HG03378 (cell line): Measurements from ENCODE around the gene FGD4.

Experiments
- ATAC-seq: cut with Tn5 transposase; IDR thresholded peaks from one replicate; pipeline ENCODE4 v1.9.1; 2021; ENCODE audit warnings: mild to moderate bottlenecking, moderate library complexity; ENCODE audit not compliant: unreplicated experiment

Gene FGD4

DNA sequence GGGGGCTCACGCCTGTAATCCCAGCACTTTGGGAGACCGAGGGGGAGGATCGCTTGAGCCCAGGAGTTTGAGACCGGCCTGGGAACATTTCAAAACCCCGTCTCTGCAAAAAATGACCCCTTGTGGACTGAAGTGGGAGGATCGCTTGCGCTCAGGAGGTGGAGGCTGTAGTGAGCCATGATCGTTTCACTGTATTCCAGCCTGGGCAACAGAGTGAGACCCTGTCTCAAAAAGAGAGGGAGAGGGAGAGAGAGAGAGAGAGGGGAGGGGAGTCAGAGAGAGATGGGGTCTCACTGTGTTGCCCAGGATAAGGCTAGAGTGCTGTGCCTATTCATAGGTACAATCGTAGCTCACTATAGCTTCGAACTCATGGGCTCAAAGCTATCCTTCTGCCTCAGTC is 2.8 kb downstream of the FGD4 start:
- ATAC-seq, result no peak

DNA sequence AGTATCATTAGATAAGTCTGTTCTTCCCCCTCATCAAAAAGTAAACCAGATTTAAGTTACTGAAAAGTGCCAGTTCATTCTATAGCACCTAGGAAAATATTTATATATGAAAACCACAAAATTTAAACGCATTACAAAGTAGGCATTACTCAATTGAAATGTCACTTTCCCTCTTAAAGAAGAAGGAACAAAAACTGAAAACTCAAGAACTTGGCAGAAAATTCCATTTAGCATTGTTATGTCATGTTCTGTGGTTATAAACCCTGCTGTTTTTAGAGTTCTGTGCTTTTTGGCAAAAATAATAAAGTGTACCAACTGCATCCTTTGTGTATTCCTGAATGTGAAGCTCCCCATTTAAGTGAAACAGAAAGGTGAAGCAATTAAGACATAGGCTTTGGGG is 3.6 kb downstream of the FGD4 start:
- ATAC-seq, result no peak

DNA sequence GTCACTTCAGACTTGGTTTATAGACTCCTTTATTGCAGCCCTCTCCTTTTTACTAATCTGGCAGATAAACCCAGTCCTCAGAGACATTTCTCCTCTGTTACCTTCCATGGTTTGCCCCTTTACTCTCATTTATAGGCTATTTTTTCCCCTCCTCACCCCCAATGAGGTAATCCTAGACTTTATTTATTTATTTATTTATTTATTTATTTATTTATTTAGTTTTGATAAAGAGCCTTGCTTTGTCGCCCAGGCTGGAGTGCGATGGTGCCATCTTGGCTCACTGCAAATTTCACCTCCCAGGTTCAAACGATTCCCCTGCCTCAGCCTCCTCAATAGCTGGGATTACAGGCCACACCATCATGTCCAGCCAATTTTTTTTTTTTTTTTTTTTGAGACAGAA is 8.4 kb downstream of the FGD4 start:
- no peak for ATAC-seq

DNA sequence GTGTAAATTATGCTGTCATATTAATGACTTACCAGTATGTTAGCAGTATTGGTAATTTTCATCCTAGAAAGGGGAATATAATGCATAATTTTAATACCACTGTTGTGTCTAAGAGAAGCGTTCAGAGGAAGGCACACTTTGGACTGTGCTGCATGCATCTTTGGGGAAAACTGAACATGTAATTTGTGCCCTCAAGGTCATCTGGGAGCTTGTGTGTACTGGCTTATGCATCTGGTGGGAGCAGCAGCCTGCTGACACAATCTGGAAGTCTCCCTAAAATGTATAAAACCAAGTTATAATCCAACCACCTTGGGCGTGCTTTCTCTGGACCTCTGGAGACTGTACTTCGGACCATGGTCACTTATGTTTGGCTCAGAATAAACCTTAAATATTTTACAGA is 14.1 kb downstream of the FGD4 start:
- ATAC-seq, result no peak

DNA sequence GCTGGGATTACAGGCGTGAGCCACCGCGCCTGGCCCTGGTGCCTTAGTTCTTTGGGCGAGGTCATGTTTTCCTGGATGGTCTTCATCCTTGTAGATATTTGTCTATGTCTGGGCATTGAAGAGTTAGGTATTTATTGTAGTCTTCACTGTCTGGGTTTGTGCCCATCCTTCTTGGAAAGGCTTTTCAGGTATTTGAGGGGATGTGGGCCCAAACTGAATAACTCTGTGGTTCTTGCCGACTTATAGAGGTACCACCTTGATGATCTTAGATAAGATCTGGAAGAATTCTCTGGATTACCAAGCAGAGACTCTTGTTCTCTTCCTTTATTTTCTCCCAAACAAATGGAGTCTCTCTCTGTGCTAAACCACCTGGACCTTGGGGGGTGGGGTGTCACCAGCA is 18.9 kb downstream of the FGD4 start:
- ATAC-seq, result no peak

DNA sequence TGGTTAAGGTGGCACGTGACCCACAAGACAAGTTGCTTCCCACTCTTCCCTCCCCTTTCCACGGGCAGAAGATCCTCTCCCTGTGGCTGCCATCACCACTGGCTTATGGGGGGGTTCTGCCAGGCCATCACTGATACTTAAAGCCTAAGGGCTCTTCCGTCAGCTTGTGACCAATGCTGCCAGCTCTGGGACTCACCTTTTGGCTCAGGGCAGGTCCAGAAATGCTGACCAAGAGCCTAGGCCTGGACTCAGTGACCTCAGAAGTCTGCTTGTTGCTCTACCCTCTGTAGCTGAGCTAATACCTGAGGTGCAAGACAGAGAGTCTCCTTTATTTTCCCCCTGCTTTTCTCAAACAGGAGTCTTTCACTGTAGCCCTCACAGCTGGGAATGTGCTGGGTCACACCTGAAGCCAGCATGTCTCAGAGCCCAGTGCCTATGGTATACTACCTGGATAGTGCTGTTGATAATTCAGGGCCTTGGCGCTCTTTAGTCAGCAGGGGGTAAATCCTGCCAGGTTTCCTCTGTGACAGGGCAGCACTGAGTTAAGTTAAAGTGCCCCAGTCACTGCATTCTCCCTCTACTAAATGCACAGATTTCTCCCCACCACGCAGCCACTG is 19.7 kb downstream of the FGD4 start:
- no peak for ATAC-seq

DNA sequence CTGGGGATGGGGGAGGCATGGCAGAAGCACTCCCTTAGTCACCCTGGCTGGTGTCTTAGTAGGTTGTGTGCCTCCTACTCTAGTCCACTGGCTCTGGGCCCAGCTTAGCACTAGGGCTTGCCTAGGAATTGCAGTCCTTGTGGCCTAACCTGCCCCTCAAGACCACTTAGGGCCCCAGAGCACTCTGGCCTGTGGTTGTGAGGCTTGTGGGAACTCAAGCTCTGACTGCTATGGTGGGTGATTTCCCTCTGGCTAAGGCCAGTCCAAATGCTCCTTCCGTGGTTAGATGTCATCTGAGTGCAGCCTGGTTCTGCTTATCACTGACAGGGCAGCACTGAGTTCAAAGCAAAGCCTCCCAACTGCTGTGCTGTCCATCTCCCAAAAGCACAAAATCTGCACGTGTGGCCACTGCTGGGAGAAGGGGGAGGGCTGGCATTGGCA is 20.2 kb downstream of the FGD4 start:
- ATAC-seq, result peak; percentile 65

DNA sequence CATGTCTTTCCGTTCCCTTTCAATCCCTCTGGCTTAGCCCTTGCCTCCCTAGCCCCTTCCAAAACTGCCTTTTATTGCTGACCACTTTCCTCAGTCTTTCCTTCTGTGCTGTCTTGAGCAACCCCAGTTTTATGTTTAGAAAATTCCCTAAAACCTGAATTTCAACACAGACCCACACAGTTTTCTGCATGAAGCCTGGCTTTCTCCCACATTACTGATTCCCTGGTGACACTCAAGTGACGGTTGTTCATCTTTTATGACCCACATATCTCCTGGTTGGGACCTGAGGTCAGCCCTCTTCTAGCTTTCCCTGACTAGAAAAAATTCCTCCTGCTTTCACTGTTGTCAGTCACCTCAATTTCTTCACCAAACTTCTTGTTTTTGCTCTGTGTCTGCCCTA is 21.0 kb downstream of the FGD4 start:
- ATAC-seq, result no peak

DNA sequence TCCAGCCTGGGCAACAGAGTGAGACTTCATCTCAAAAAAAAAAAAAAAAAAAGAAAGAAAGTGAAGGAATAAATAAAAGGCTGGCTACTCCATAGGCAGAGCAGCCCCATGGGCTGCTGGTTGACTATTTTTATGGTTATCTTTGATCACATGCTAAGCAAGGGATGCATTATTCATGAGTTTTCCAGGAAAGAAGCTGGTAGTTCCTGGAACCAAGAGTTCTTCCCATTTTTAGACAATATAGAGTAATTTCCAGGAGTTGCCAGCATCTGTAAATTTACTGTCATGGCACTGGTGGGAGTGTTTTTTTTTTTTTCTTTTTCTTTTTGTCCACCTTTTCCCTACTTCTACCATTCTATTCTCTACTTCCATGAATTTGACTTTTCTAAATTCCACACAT is 24.2 kb downstream of the FGD4 start:
- no peak for ATAC-seq

DNA sequence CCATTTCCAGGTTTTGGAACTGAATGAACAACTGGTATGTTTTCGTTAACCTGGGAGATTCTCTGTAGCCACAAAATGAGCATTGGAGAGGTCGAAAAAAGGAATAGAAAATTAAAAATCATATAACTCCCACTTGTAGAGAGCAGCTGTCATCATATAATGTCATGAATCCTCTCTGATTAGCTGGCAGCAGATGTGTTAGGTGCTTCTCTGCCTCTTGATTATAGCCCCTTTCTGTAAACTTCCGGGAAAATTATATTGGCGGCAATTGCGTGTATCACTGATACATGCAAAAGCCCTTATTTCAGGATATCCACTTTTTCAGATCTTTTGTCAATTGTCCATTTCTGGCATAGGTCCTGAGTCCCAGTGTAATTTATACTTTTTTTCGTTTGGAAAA is 31.7 kb downstream of the FGD4 start:
- no peak for ATAC-seq

DNA sequence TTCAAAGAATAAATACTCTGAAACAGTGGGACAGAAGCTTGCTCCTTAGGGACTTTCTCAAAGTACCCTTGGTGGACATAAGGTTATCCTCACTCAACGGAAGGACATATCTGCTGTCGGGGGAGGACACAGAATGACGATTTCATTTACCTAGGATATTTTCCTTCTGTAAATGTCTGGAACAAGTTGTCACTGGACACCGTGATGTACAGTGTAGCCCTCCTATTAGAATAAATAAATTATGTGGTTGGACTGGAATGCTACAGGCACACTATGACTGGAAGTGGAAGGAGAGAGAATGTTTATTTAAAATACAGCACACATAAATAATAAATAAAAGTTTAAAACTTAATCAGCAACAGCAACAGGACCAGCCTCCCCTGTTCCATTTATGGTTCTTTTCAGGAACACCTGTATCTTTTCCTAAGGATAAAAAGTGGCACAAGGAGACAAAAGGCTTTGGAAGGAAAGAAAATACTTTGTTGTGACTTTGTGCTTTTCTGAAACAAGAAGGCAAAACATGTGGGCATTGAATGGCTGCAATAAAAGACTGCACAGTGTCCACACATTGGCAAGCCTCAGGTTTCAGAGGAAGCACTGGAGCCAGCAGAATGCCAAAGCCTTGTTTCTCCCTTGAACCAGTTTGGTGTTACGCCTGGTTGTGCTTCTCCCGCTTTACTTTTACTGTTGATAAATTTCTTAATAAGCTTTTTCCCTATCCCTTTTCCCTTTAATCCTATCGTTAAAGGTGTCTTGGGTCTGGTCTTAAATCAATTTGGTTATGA is 36.8 kb downstream of the FGD4 start:
- no peak for ATAC-seq

DNA sequence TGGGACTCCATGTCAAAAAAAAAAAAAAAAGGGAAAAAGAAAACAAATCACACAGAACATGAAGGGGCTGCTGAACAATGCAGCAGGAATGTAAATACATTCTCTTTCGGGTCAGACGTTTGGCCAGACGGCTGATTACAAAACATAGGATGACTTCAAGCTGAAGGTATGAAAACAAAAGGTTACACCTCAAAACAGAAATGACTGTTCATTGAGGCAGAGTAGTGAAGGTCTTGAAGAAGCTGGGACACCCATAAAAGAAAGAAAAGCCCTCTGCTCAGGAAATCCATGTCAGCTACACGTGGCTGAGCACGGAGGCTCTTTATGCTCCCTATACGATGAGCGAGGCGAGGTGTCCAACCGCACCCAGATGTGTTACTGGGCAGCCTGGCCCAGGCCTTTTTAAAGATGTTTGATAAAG is 37.7 kb downstream of the FGD4 start:
- ATAC-seq, result no peak

DNA sequence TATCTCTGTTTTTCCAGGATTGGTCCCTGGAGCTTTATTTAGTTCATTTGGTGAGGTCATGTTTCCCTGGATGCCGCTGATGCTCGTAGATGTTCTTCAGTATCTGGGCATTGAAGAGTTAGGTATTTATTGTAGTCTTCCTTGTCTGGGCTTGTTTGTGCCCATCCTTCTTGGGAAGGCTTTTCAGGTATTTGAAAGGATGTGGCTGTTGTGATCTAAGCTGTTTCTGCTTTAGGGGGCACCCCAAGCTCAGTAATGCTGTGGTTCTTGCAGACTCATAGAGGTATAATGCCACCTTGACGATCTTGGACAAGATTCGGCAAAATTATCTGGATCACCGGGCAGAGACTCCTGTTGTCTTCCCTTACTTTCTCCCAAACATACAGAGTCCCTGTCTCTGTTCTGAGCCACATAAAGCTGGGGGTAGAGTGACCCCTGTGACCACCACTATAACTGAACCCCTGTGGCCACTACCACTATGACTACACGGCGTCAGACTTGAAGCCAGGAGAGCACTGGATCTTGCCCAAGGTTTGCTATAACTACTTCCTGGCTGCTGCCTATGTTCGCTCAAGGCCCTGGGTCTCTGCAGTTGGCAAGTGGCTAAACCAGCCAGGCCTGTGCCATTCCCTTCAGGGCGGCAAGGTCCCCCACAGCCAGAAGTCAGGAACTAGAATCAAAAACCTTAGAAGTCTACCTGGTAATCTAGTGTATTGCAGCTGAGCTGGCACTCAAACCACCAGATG is 40.9 kb downstream of the FGD4 start:
- no peak for ATAC-seq

DNA sequence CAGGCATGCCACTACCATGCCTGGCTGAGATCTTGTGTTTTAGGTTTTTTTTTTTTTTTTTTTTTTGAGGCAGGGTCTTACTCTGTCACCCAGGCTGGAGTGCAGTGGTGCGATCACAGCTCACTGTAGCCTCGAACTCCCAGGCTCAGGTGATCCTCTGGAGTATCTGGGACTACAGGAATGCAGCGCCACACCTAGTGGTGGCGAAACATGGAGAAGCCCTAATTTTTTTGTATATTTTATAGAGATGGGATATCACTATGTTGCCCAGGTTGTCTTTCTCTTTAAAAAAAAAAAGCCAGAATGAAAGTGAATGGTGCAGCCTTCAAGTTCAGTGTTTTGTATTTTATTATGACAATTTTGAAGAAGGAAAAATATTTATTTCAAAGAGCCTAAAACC is 44.1 kb downstream of the FGD4 start:
- ATAC-seq, result no peak

DNA sequence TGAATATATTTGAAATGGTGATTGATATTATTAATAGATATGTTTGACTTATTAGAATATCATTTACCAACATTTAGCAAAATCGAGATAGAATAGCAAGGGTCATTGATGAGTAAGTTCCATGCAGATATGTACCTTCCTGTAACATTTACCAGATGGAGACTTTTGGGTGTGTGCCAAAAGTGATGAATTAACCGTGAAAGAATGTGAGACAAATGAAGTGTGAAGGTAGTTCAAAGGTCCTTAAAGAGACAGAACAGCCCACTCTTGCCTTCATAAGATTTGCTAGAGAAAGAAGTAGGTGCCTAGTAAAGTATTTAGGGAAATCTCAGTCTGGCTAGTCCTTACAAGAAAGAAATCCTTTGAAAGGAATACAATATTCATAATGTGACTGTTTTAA is 45.5 kb downstream of the FGD4 start:
- ATAC-seq, result no peak

DNA sequence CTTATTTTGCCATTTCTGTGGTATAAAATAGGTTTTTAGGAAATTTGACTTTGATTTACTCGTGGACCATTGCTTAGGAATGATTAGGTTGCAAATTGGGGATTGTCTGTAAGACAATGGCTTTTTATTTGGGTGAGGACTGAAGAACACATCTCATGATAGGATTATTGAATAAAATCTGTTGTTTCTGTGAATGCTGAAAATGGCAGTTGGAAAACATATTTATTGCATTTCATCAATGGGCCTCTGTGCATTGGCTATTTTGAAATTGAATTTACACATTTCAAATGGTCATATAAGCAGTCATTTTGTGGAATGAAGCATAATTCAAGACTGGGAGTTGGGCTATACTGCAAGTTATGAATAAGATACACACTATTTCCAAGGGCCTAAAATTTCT is 46.0 kb downstream of the FGD4 start:
- no peak for ATAC-seq

DNA sequence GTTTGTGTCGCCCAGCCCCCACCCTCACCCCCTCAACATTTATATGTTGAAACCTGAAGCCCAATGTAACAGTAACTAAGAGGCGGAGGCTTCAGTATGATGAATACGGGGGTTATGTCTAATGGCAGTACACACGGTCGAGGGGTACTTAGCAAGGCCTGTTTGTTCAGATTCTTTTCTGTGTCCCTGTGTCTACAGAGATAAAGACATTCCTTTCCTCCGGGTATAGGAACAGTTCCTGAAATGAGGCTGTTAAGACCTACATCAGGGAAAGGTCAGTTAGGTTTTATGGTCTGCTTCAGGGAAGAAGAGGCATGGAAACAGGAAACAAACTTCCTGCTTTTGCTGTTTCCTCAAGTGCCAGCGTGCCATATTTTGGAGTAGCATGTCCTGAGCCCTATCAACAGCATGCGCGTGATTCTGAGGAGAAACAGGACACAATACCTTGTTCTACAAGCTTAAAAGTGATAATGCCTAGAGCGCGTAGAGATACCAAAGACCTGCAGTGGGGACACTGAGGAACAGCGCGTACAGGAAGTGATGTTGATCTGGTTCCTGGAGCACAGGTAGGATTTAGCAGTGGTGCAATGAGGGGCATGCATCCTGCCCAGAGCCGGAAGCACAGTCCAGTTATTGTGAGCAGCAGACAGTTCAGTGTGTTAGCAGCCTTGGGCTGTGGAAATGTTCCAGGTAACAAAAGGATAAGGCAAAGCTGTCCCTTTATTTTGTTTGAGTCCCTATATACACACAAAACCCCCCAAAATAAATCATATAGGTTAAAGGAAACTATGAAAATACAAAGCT is 47.2 kb downstream of the FGD4 start:
- no peak for ATAC-seq

DNA sequence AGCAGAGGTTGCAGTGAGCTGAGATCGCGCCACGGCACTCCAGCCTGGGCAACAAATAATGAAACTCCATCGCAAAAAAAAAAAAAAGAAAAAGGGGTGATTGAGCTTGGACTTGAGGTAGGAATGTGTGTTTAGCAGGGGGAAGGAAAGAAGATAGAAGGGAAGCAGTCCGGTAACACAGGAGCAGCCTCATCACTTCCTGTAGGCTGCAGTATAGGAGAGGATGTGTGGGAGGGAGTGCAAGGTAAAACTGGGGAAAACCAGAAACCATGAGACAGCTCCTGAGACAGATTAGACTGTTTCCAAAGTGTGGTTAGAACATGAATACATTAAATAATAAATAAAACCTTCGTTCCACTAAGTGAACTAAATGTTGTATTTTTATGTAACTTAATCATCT is 49.2 kb downstream of the FGD4 start:
- no peak for ATAC-seq

DNA sequence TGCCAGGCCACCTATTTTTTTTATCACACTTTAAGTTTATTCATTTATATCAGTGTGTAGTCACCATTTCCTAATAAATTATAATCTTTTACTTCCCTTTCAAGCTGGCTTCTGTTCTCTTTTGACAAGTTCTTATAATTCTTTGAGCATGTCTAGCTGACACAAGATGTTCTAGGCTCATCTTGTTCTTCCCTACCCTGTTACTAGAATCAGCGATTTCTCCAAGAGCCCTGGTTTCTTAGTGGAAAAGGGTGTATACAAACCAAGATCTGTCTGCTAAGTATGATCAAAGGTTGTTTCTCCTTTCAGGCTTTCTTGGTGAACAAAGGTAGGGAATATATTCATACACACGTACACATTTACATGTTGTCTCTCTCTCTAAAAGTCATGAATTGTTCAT is 51.0 kb downstream of the FGD4 start:
- no peak for ATAC-seq

DNA sequence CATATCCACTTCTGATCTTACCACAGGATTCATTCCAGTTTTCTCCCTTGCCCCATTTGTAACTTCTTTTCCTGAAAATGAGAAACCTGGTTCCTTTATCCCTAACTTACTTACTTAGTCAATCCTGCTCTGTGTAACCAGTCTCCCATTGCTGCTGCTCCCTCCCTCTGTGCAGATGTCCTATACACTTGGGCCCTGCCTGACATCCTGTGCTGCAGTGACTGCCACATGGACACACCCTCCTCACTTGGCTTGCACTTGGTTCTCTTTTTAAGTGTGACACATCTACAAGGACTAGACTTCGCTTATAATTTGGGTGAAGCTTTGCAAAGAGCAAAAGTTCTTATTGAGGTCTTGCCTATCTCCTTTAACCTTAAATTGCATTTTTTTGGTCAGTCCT is 51.4 kb downstream of the FGD4 start:
- no peak for ATAC-seq

DNA sequence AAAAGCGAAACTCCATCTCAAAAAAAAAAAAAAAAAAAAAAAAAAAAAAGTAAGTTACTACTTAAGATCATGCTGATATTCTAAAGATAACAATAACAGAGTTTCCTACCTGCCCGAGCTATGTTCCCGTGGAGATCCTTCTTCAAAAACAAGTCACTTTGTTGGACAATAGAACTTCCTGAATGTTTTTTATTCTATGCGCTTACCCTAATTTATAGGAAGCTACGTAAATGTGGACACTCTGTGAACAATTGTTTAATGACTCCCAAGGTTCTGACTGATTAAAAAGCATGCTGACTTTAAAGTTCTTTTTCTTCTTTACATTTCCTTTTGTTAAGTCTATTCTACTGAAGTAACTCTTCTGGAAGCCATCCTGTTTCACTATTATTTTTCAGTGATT is 52.5 kb downstream of the FGD4 start:
- ATAC-seq, result no peak
